H9 (cell line): ENCODE results near the gene CPT1C. TPM values are rescaled to one million over a fixed set of nuclear protein-coding genes. Genes with fewer than 3 reads are reported as not detected.

Source experiments
- DNase-seq: peaks from one replicate; pipeline ENCODE4 v3.0.0-alpha.2; 2017
- H2AFZ ChIP-seq: one replicate; pipeline ENCODE4 v1.6.1; 2013; ENCODE audit warnings: mild to moderate bottlenecking, low read length, control low read depth, moderate library complexity
- H2AK5ac ChIP-seq: 2 replicates; pipeline ENCODE4 v1.6.1; 2013; ENCODE audit warnings: low read length, control low read depth, mixed read lengths; ENCODE audit not compliant: insufficient read length
- H2BK120ac ChIP-seq: one replicate; pipeline ENCODE4 v1.6.1; 2013; ENCODE audit warnings: low read depth, mild to moderate bottlenecking, low read length, control low read depth, inconsistent platforms; ENCODE audit not compliant: poor library complexity, severe bottlenecking
- H2BK12ac ChIP-seq: 2 replicates; pipeline ENCODE4 v1.6.1; 2013; ENCODE audit warnings: low read length, control low read depth, mixed read lengths, low read depth; ENCODE audit not compliant: insufficient read length
- H2BK15ac ChIP-seq: 2 replicates; pipeline ENCODE4 v1.6.1; 2013; ENCODE audit warnings: low read depth, low read length, control low read depth
- H2BK20ac ChIP-seq: one replicate; pipeline ENCODE4 v1.6.1; 2013; ENCODE audit warnings: low read depth, mild to moderate bottlenecking, low read length, control low read depth, inconsistent platforms; ENCODE audit not compliant: poor library complexity, severe bottlenecking
- H2BK5ac ChIP-seq: 2 replicates; pipeline ENCODE4 v1.6.1; 2013; ENCODE audit warnings: low read length, control low read depth, mixed read lengths; ENCODE audit not compliant: insufficient read length
- H3K14ac ChIP-seq: 2 replicates; pipeline ENCODE4 v1.6.1; 2013; ENCODE audit warnings: low read length, control low read depth; ENCODE audit not compliant: insufficient read depth
- H3K18ac ChIP-seq: 2 replicates; pipeline ENCODE4 v1.6.1; 2013; ENCODE audit warnings: low read depth, mild to moderate bottlenecking, mixed read lengths, low read length, control low read depth; ENCODE audit not compliant: insufficient read length
- H3K23ac ChIP-seq: 2 replicates; pipeline ENCODE4 v1.6.1; 2013; ENCODE audit warnings: low read length, control low read depth, mixed read lengths, low read depth; ENCODE audit not compliant: insufficient read length
- H3K23me2 ChIP-seq: 2 replicates; pipeline ENCODE4 v1.6.1; 2013; ENCODE audit warnings: low read depth, mild to moderate bottlenecking, mixed read lengths, low read length, control low read depth; ENCODE audit not compliant: insufficient read length, poor library complexity, severe bottlenecking
- H3K27ac ChIP-seq: 2 replicates; pipeline ENCODE4 v1.5.1; 2013; ENCODE audit warnings: low read length, control low read depth, mixed read lengths, low read depth; ENCODE audit not compliant: insufficient read length
- H3K27me3 ChIP-seq: 2 replicates; pipeline ENCODE4 v1.6.1; 2013; ENCODE audit warnings: low read length, control low read depth, inconsistent platforms; ENCODE audit not compliant: insufficient read depth
- H3K4ac ChIP-seq: 2 replicates; pipeline ENCODE4 v1.6.1; 2013; ENCODE audit warnings: low read depth, mild to moderate bottlenecking, control low read depth, inconsistent platforms, low read length, moderate library complexity
- H3K4me1 ChIP-seq: 2 replicates; pipeline ENCODE4 v1.6.1; 2013; ENCODE audit warnings: low read length, control low read depth, inconsistent platforms; ENCODE audit not compliant: insufficient read depth
- H3K4me2 ChIP-seq: 2 replicates; pipeline ENCODE4 v1.6.1; 2013; ENCODE audit warnings: low read length, control low read depth, mixed read lengths; ENCODE audit not compliant: insufficient read length, insufficient read depth
- H3K56ac ChIP-seq: 2 replicates; pipeline ENCODE4 v1.6.1; 2013; ENCODE audit warnings: low read depth, mild to moderate bottlenecking, mixed read lengths, low read length, control low read depth; ENCODE audit not compliant: insufficient read length
- H3K79me1 ChIP-seq: 2 replicates; pipeline ENCODE4 v1.6.1; 2013; ENCODE audit warnings: low read depth, mild to moderate bottlenecking, moderate library complexity, low read length, control low read depth, inconsistent platforms; ENCODE audit not compliant: insufficient read depth, poor library complexity, severe bottlenecking
- H3K79me2 ChIP-seq: 2 replicates; pipeline ENCODE4 v1.6.1; 2013; ENCODE audit warnings: low read length, control low read depth, inconsistent platforms; ENCODE audit not compliant: insufficient read depth
- H3K9ac ChIP-seq: 2 replicates; pipeline ENCODE4 v1.6.1; 2013; ENCODE audit warnings: low read length, control low read depth, mixed read lengths; ENCODE audit not compliant: insufficient read length; ENCODE audit errors: extremely low read depth
- H3K9me3 ChIP-seq: one replicate; pipeline ENCODE4 v1.6.1; 2013; ENCODE audit warnings: low read depth, low read length, inconsistent platforms; ENCODE audit not compliant: control insufficient read depth
- H3T11ph ChIP-seq: one replicate; pipeline ENCODE4 v1.6.1; 2013; ENCODE audit warnings: mild to moderate bottlenecking, low read length, control low read depth, inconsistent platforms
- H4K20me1 ChIP-seq: one replicate; pipeline ENCODE4 v1.6.1; 2013; ENCODE audit not compliant: control insufficient read depth, insufficient read length, insufficient read depth
- H4K5ac ChIP-seq: 2 replicates; pipeline ENCODE4 v1.6.1; 2013; ENCODE audit warnings: low read depth, mild to moderate bottlenecking, mixed read lengths, low read length, control low read depth; ENCODE audit not compliant: insufficient read length
- H4K8ac ChIP-seq: replicated peaks from 2 replicates; pipeline ENCODE4 v1.6.1; 2013; ENCODE audit warnings: low read length, control low read depth, mixed read lengths, low read depth; ENCODE audit not compliant: insufficient read length
- H4K91ac ChIP-seq: 2 replicates; pipeline ENCODE4 v1.6.1; 2013; ENCODE audit warnings: low read depth, mild to moderate bottlenecking, moderate library complexity, mixed read lengths, low read length, control low read depth; ENCODE audit not compliant: insufficient read length
- H3K27ac Mint-ChIP-seq, 3 experiments: 2 replicates in 2 of 3; 3 replicates in 1 of 3; pipeline ENCODE4 v1.8.0; 2020 to 2021; ENCODE audit warnings: mixed read lengths in 3 of 3, mild to moderate bottlenecking in 1 of 3, moderate library complexity in 1 of 3
- H3K27me3 Mint-ChIP-seq: 2 replicates; pipeline ENCODE4 v1.8.0; 2021; ENCODE audit warnings: low read depth, mild to moderate bottlenecking, moderate library complexity, mixed read lengths
- H3K36me3 Mint-ChIP-seq, 3 experiments: 2 replicates in 2 of 3; 3 replicates in 1 of 3; pipeline ENCODE4 v1.8.0; 2020 to 2021; ENCODE audit warnings: low read depth in 3 of 3, mixed read lengths in 3 of 3; ENCODE audit not compliant: insufficient read depth in 1 of 3
- H3K4me1 Mint-ChIP-seq, 2 experiments: 2 replicates each; pipeline ENCODE4 v1.8.0; 2020; ENCODE audit warnings: mixed read lengths in 2 of 2
- H3K4me3 Mint-ChIP-seq, 2 experiments: 2 replicates in 1 of 2; 3 replicates in 1 of 2; pipeline ENCODE4 v1.8.0; 2020 to 2021; ENCODE audit warnings: mild to moderate bottlenecking in 2 of 2, mixed read lengths in 2 of 2, moderate library complexity in 1 of 2
- H3K9me3 Mint-ChIP-seq, 2 experiments: 2 replicates in 1 of 2; 3 replicates in 1 of 2; pipeline ENCODE4 v1.8.0; 2020; ENCODE audit warnings: mild to moderate bottlenecking in 2 of 2, mixed read lengths in 2 of 2, moderate library complexity in 1 of 2
- CTCF ChIP-seq: fragments of 200-600 bp; sonication (generic); conservative IDR thresholded peaks from 3 replicates; pipeline ENCODE4 v1.8.0; 2021; ENCODE audit warnings: antibody characterized with exemption, mild to moderate bottlenecking
- WGBS: extraction: QIAGEN DNeasy Blood & Tissue Kit; methylation state at CpG from one replicate; pipeline ENCODE4 v1.1.7; 2013; ENCODE audit warnings: missing lambda C conversion rate, low lambda C conversion rate, mixed read lengths; ENCODE audit not compliant: insufficient read length; ENCODE audit errors: extremely low coverage; 5-methylcytosine and 5-hydroxymethylcytosine counted together
- microRNA-seq: library from miRNA; unstranded; fragments of <30 nt; microRNA quantifications from one replicate; pipeline ENCODE4, GENCODE V29; 2020; ENCODE audit warnings: borderline microRNAs expressed
- total RNA-seq: library from RNA; stranded (reverse); gene quantifications from 2 replicates; pipeline ENCODE4 v1.2.1, GENCODE V29; 2021

Gene CPT1C
- total RNA-seq, 1 experiment from 2014 or later, result 74.6 TPM

DNA sequence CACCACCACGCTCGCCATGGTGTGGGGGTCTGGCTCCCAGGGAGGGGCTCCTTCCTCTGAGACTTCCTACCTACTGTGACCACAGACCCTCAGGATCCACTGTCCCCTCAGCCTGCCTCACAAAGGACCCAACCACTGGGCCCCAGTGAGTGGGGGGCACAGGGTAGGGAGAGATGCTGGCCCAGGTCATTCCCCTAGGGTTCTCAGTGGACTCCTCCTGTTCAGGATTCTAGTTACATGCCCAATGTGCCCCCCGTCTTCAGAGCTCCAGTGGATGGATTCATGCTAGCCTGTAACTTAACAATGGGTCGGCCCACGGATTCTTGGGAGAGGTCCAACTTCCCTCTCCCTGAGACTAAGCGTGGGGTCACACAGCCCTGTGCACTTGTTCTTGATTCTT is 72.3 kb downstream of the CPT1C start, which contains the start of gene TSKS:
Gene TSKS, minus strand, starts transcription at position 77 of the 400 bp plus-strand sequence. Its CDS starts 59 bp downstream, at position 18.
- H3K9ac ChIP-seq, result no peak within 1 kb of the TSS
- Mint-ChIP-seq H3K4me1 (peaks cover 27 to 39% of the 10 kb centered on the region in 2 experiments), H3K36me3 (no peaks in the 10 kb centered on the region; a peak in 2 of 7 replicates), H3K4me3 (no peak within 1 kb of the TSS; a peak in 1 of 5 replicates), H3K27ac (peak within 1 kb of the TSS in 2 of 3 experiments; percentile 17 to 27; a peak in 4 of 7 replicates), H3K9me3 (no peaks in the 10 kb centered on the region), H3K27me3 (peaks cover 3% of the 10 kb centered on the region)
- no peaks in the 10 kb centered on the region for H3K27me3 ChIP-seq
- no peak within 1 kb of the TSS for H3K4me2 ChIP-seq
- no peak for TF ChIP-seq CTCF
- H2BK120ac ChIP-seq, result no peak within 1 kb of the TSS
- no peak within 1 kb of the TSS for H3T11ph ChIP-seq
- H3K4me1 ChIP-seq, result no peaks in the 10 kb centered on the region
- H2AFZ ChIP-seq, result no peak within 1 kb of the TSS
- no peaks in the 10 kb centered on the region for H3K9me3 ChIP-seq
- H3K79me1 ChIP-seq, result peaks cover 3% of the 10 kb centered on the region
- no peak for DNase-seq
- no peak within 1 kb of the TSS for H2BK20ac ChIP-seq
- H2BK12ac ChIP-seq, result no peak within 1 kb of the TSS
- no peak within 1 kb of the TSS for H3K23ac ChIP-seq
- WGBS, result no CpG with 5 or more reads among the region's 6 CpGs
- H3K18ac ChIP-seq, result no peak within 1 kb of the TSS
- no peak within 1 kb of the TSS for H3K27ac ChIP-seq
- no peaks in the 10 kb centered on the region for H4K20me1 ChIP-seq
- peaks cover 2% of the 10 kb centered on the region; the same call in 1 of the 2 replicates for H3K79me2 ChIP-seq
- H3K4ac ChIP-seq, result no peak within 1 kb of the TSS
- no peak within 1 kb of the TSS for H4K91ac ChIP-seq
- H2BK15ac ChIP-seq, result no peak within 1 kb of the TSS
- no peak within 1 kb of the TSS for H2AK5ac ChIP-seq
- H3K23me2 ChIP-seq, result peaks cover 12% of the 10 kb centered on the region
- no peak within 1 kb of the TSS; the same call in 1 of the 2 replicates for H3K14ac ChIP-seq
- no peak within 1 kb of the TSS for H2BK5ac ChIP-seq
- no peak within 1 kb of the TSS for H4K5ac ChIP-seq
- H4K8ac ChIP-seq, result no peak within 1 kb of the TSS
- H3K56ac ChIP-seq, result no peak within 1 kb of the TSS

Small RNA genes lying within 50 kb of the gene (microRNA-seq; reads per million reads assigned to microRNA genes)
- gene MIR5088, result not detected

Other genes starting within 250 kb of the CPT1C start
- gene SLC17A7, start 249.6 kb upstream of the CPT1C start, total RNA-seq, result 1.1 and 1.3 TPM in 2 replicates
- gene PIH1D1, start 239.3 kb upstream of the CPT1C start, total RNA-seq, result 166 and 171 TPM in 2 replicates
- 51.7 and 54.4 TPM in 2 replicates for gene ALDH16A1, start 237.9 kb upstream of the CPT1C start, total RNA-seq
- 2.1 and 2.6 TPM in 2 replicates for gene FLT3LG, start 216.9 kb upstream of the CPT1C start, total RNA-seq
- gene RPL13A, start 203.5 kb upstream of the CPT1C start, total RNA-seq, result 3,286 and 3,356 TPM in 2 replicates
- gene RPS11, start 194.7 kb upstream of the CPT1C start, total RNA-seq, result 2,503 and 2,512 TPM in 2 replicates
- gene FCGRT, start 178.5 kb upstream of the CPT1C start, total RNA-seq, result 41.1 and 45.4 TPM in 2 replicates
- gene RCN3, start 163.1 kb upstream of the CPT1C start, total RNA-seq, result 14.5 and 15.0 TPM in 2 replicates
- 75.1 and 78.4 TPM in 2 replicates for gene NOSIP, start 110.6 kb upstream of the CPT1C start, total RNA-seq
- 3.3 and 3.5 TPM in 2 replicates for gene PRRG2, start 109.8 kb upstream of the CPT1C start, total RNA-seq
- 64.2 and 65.9 TPM in 2 replicates for gene PRR12, start 99.9 kb upstream of the CPT1C start, total RNA-seq
- 8.3 and 9.9 TPM in 2 replicates for gene RRAS, start 51.0 kb upstream of the CPT1C start, total RNA-seq
- 85.3 and 86.4 TPM in 2 replicates for gene SCAF1, start 48.9 kb upstream of the CPT1C start, total RNA-seq
- 185 and 205 TPM in 2 replicates for gene IRF3, start 25.3 kb upstream of the CPT1C start, total RNA-seq
- 145 and 154 TPM in 2 replicates for gene BCL2L12, start 25.2 kb upstream of the CPT1C start, total RNA-seq
- gene PRMT1, start 13.8 kb upstream of the CPT1C start, total RNA-seq, result 504 and 505 TPM in 2 replicates
- 13.5 and 13.6 TPM in 2 replicates for gene ADM5, start 1.5 kb upstream of the CPT1C start, total RNA-seq
- gene TSKS, start 72.2 kb downstream of the CPT1C start, total RNA-seq, result 0.28 and 0.37 TPM in 2 replicates
- gene AP2A1, start 75.9 kb downstream of the CPT1C start, total RNA-seq, result 108 and 109 TPM in 2 replicates
- 25.1 and 29.7 TPM in 2 replicates for gene FUZ, start 122.2 kb downstream of the CPT1C start, total RNA-seq
- 76.7 and 77.5 TPM in 2 replicates for gene MED25, start 127.2 kb downstream of the CPT1C start, total RNA-seq
- gene PTOV1, start 160.0 kb downstream of the CPT1C start, total RNA-seq, result 309 and 317 TPM in 2 replicates
- 144 and 157 TPM in 2 replicates for gene PNKP, start 176.5 kb downstream of the CPT1C start, total RNA-seq
- 43.5 and 44.6 TPM in 2 replicates for gene AKT1S1, start 186.2 kb downstream of the CPT1C start, total RNA-seq
- 33.6 and 33.9 TPM in 2 replicates for gene TBC1D17, start 186.6 kb downstream of the CPT1C start, total RNA-seq
- 0.29 and 0.61 TPM in 2 replicates for gene IL4I1, start 205.8 kb downstream of the CPT1C start, total RNA-seq
- 18.5 and 20.6 TPM in 2 replicates for gene ATF5, start 238.1 kb downstream of the CPT1C start, total RNA-seq
- gene NUP62, start 238.4 kb downstream of the CPT1C start, total RNA-seq, result 127 and 137 TPM in 2 replicates